ENCODE measurements around the gene AK8. TPM values are rescaled to one million over a fixed set of nuclear protein-coding genes. Genes with fewer than 3 reads are reported as not detected.
"Not testable (repeated sequence)": the region's sequence is repeated elsewhere in the genome, so short reads cannot be mapped to it uniquely, and the experiment has no call there.

Gene AK8
- total RNA-seq, 3 donors from 2014 or later (not counting 1 experiment from before 2014, with no cell fraction given) = 0.14 to 0.21 (median 0.18) TPM

DNA sequence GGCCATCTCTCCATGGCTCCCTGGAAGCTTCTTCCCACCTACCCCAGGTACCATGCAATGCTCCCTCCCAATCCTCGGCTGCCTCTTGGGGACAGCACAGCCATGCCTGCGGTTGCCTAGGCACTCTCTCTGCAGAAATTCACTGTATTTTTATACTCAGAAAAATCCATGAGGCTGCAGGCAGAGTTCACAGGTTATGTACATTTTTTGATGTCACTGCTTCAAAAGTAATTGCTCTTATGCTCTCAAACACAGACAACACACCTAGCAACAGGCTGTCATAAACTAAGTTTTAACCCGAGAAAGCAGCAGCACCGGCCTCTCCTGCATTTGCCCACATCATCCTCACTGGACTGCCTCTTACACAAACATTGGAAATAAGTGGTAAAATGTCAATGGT is 102.4 kb downstream of the AK8 start:
- ATAC-seq = no peak
- Histone ChIP-seq H3K27me3 (ENCODE audit: control insufficient read depth, insufficient read depth, low read length) (no peaks in the 10 kb centered on the region), H3K4me1 (ENCODE audit: control insufficient read depth, insufficient read depth, low read length) (peaks cover 4% of the 10 kb centered on the region), H3K4me3 (ENCODE audit: low read length) (no peak overlapping the region), H3K27ac (ENCODE audit: low read length) (no peak overlapping the region), H3K36me3 (ENCODE audit: control insufficient read depth, insufficient read depth, low read length) (no peaks in the 10 kb centered on the region), H3K9me3 (ENCODE audit: control insufficient read depth, insufficient read depth, low read length) (no peaks in the 10 kb centered on the region)
- H3K27me3 Mint-ChIP-seq (ENCODE audit: low read depth in 2 of 2) = peaks cover 14% of the 10 kb centered on the region in 2 donors
- peaks cover 5 to 11% of the 10 kb centered on the region in 2 donors for H3K4me1 Mint-ChIP-seq
- no peaks in the 10 kb centered on the region for H3K9me3 Mint-ChIP-seq
- DNase-seq = no peak
- intact Hi-C loops (cut with micrococcal nuclease) = no loop called here
- no peak overlapping the region for H3K27ac Mint-ChIP-seq
- no peaks in the 10 kb centered on the region for H3K36me3 Mint-ChIP-seq
- 97% methylated on average over 4 of the region's 4 CpGs for WGBS (ENCODE audit: insufficient coverage)
- no peak overlapping the region for H3K4me3 Mint-ChIP-seq
- TF ChIP-seq, protein P1, sequence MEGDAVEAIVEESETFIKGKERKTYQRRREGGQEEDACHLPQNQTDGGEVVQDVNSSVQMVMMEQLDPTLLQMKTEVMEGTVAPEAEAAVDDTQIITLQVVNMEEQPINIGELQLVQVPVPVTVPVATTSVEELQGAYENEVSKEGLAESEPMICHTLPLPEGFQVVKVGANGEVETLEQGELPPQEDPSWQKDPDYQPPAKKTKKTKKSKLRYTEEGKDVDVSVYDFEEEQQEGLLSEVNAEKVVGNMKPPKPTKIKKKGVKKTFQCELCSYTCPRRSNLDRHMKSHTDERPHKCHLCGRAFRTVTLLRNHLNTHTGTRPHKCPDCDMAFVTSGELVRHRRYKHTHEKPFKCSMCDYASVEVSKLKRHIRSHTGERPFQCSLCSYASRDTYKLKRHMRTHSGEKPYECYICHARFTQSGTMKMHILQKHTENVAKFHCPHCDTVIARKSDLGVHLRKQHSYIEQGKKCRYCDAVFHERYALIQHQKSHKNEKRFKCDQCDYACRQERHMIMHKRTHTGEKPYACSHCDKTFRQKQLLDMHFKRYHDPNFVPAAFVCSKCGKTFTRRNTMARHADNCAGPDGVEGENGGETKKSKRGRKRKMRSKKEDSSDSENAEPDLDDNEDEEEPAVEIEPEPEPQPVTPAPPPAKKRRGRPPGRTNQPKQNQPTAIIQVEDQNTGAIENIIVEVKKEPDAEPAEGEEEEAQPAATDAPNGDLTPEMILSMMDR (IDR thresholded peaks at IDR 0.05) = no peak

DNA sequence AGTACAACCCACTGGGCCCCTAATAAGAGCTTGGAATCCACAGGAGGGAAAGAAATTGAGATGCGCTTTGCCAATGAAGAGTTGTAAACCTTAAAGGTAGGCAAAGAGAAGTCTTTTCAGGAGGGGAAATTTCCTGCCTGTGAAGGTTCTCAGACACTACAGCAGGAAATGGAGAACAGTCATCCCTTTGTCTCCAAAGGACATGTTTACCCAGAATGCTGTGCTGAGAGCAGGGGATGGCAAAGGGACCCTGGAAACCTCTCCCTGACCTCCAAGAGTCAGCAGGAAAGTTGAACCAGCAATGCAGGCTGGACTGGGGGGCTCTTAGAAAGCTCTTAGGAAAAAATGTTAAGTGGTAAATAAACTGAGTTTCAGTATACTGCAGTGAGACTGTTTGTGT is 103.2 kb downstream of the AK8 start:
- Histone ChIP-seq H3K4me3 (ENCODE audit: low read length) (no peak overlapping the region), H3K27ac (ENCODE audit: low read length) (no peak overlapping the region), H3K4me1 (ENCODE audit: control insufficient read depth, insufficient read depth, low read length) (peaks cover 9% of the 10 kb centered on the region), H3K9me3 (ENCODE audit: control insufficient read depth, insufficient read depth, low read length) (no peaks in the 10 kb centered on the region), H3K36me3 (ENCODE audit: control insufficient read depth, insufficient read depth, low read length) (no peaks in the 10 kb centered on the region), H3K27me3 (ENCODE audit: control insufficient read depth, insufficient read depth, low read length) (no peaks in the 10 kb centered on the region)
- peaks cover 5 to 8% of the 10 kb centered on the region in 2 donors for H3K27me3 Mint-ChIP-seq (ENCODE audit: low read depth in 2 of 2)
- no peak for ATAC-seq
- no peaks in the 10 kb centered on the region for H3K9me3 Mint-ChIP-seq
- no peak for DNase-seq
- H3K27ac Mint-ChIP-seq = no peak overlapping the region
- H3K4me1 Mint-ChIP-seq = peaks cover 4 to 9% of the 10 kb centered on the region in 2 donors
- TF ChIP-seq, protein P1 (IDR thresholded peaks at IDR 0.05) = no peak
- intact Hi-C loops (cut with micrococcal nuclease) = no loop called here
- no peaks in the 10 kb centered on the region for H3K36me3 Mint-ChIP-seq
- no peak overlapping the region for H3K4me3 Mint-ChIP-seq
- WGBS (ENCODE audit: insufficient coverage) = 100% methylated on average over 1 of the region's 1 CpG

DNA sequence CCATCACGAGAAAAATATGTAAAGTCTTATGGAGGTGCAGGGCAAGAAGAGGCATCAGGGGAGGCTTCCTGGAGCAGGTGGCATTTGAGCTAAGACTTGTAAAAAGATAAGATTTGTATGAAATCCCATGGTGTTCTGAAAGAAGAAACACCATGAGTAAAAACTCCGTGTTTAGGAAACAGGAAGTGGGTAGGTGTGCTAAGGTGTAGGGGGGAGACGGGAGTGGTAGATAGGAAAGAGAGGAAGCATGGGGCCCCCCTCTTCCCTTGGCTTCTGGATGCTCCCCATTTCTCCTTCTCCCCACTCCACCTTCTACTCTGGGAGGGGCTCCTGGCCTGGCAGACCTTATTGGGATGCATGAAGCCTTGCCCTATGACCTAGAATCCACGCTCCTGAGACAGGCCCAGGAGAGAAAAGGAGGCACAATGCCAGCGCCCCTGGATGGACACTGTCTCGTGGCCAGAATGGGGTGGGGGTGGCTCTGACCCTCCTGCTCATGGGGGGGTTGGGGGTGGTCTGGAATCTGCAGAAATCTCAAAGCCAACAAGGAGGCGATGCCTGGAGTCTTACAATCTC is 104.2 kb downstream of the AK8 start:
- Histone ChIP-seq H3K36me3 (ENCODE audit: control insufficient read depth, insufficient read depth, low read length) (no peaks in the 10 kb centered on the region), H3K27me3 (ENCODE audit: control insufficient read depth, insufficient read depth, low read length) (no peaks in the 10 kb centered on the region), H3K4me3 (ENCODE audit: low read length) (no peak overlapping the region), H3K4me1 (ENCODE audit: control insufficient read depth, insufficient read depth, low read length) (peaks cover 15% of the 10 kb centered on the region), H3K9me3 (ENCODE audit: control insufficient read depth, insufficient read depth, low read length) (no peaks in the 10 kb centered on the region), H3K27ac (ENCODE audit: low read length) (no peak overlapping the region)
- peaks cover 9 to 16% of the 10 kb centered on the region in 2 donors for H3K4me1 Mint-ChIP-seq
- H3K27ac Mint-ChIP-seq = no peak overlapping the region
- intact Hi-C loops (cut with micrococcal nuclease) = no loop called here
- ATAC-seq (no peak), DNase-seq (no peak)
- WGBS (ENCODE audit: insufficient coverage) = 63% methylated on average over 5 of the region's 7 CpGs
- no peaks in the 10 kb centered on the region for H3K36me3 Mint-ChIP-seq
- TF ChIP-seq, protein P1 (IDR thresholded peaks at IDR 0.05) = no peak
- H3K27me3 Mint-ChIP-seq (ENCODE audit: low read depth in 2 of 2) = peaks cover 0 to 2% of the 10 kb centered on the region in 2 donors
- no peak overlapping the region for H3K4me3 Mint-ChIP-seq
- H3K9me3 Mint-ChIP-seq = no peaks in the 10 kb centered on the region

DNA sequence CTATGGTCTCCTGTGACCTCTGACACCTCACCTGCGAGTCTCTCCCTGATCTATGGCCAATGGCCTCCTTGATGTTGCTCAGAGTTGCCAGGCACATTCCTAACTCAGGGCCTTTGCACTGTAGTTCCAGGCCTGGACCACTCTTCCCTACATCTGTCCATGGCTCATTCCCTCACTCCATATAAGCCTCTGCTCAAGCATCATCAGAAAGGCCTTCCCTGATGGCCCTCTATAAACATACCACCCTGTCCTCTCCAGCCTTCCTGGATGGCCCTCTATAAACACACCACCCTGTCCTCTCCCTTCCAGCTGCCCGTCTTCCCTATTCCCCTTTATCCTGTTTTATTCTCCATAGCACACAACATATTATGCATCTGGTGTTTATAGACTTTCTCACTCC is 105.0 kb downstream of the AK8 start:
- WGBS (ENCODE audit: insufficient coverage) = 92% methylated on average over 2 of the region's 2 CpGs
- Histone ChIP-seq H3K27me3 (ENCODE audit: control insufficient read depth, insufficient read depth, low read length) (no peaks in the 10 kb centered on the region), H3K4me1 (ENCODE audit: control insufficient read depth, insufficient read depth, low read length) (peaks cover 18% of the 10 kb centered on the region), H3K36me3 (ENCODE audit: control insufficient read depth, insufficient read depth, low read length) (no peaks in the 10 kb centered on the region), H3K9me3 (ENCODE audit: control insufficient read depth, insufficient read depth, low read length) (no peaks in the 10 kb centered on the region), H3K4me3 (ENCODE audit: low read length) (no peak overlapping the region), H3K27ac (ENCODE audit: low read length) (no peak overlapping the region)
- TF ChIP-seq, protein P1 (IDR thresholded peaks at IDR 0.05) = no peak
- Mint-ChIP-seq H3K36me3 (no peaks in the 10 kb centered on the region), H3K4me1 (peaks cover 9 to 20% of the 10 kb centered on the region in 2 donors), H3K27me3 (ENCODE audit: low read depth in 2 of 2) (peaks cover 0 to 2% of the 10 kb centered on the region in 2 donors), H3K4me3 (peak overlapping the region; percentile 49), H3K27ac (no peak overlapping the region), H3K9me3 (no peaks in the 10 kb centered on the region)
- DNase-seq = no peak
- ATAC-seq = no peak
- intact Hi-C loops (cut with micrococcal nuclease) = no loop called here

DNA sequence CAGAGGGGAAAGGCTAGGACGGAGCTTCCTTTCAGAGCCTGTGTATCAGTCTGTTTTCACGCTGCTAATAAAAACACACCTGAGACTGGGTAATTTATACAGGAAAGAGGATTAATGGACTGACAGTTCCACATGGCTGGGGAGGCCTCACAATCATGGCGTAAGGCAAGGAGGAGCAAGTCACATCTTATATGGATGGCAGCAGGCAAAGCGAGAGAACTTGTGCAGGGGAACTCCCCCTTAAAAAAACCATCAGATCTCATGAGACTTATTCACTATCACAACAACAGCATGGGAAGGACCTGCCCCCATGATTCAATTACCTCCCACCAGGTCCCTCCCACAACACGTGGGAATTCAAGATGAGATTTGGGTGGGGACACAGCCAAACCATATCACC is 106.3 kb downstream of the AK8 start:
- Mint-ChIP-seq H3K27ac (peak overlapping the region in 1 of 2 donors; percentile 27), H3K4me3 (peak overlapping the region; percentile 13), H3K4me1 (peaks cover 9 to 25% of the 10 kb centered on the region in 2 donors)
- H3K4me3 ChIP-seq (ENCODE audit: low read length); H3K36me3 Mint-ChIP-seq; H3K27me3 Mint-ChIP-seq (ENCODE audit: low read depth in 2 of 2); DNase-seq; H3K27me3 ChIP-seq (ENCODE audit: control insufficient read depth, insufficient read depth, low read length); ATAC-seq; H3K9me3 Mint-ChIP-seq; H3K36me3 ChIP-seq (ENCODE audit: control insufficient read depth, insufficient read depth, low read length); H3K27ac ChIP-seq (ENCODE audit: low read length); H3K9me3 ChIP-seq (ENCODE audit: control insufficient read depth, insufficient read depth, low read length); intact Hi-C loops (cut with micrococcal nuclease): not testable (repeated sequence)
- peaks cover 18% of the 10 kb centered on the region for H3K4me1 ChIP-seq (ENCODE audit: control insufficient read depth, insufficient read depth, low read length)
- 96% methylated on average over 5 of the region's 5 CpGs for WGBS (ENCODE audit: insufficient coverage)

Measured in natural killer cell (primary cell).